ENCODE results near the gene RYR3. TPM values are rescaled to one million over a fixed set of nuclear protein-coding genes. Genes with fewer than 3 reads are reported as not detected.

RYR3 gene
- total RNA-seq, 2 experiments from 2014 or later, result not detected

DNA sequence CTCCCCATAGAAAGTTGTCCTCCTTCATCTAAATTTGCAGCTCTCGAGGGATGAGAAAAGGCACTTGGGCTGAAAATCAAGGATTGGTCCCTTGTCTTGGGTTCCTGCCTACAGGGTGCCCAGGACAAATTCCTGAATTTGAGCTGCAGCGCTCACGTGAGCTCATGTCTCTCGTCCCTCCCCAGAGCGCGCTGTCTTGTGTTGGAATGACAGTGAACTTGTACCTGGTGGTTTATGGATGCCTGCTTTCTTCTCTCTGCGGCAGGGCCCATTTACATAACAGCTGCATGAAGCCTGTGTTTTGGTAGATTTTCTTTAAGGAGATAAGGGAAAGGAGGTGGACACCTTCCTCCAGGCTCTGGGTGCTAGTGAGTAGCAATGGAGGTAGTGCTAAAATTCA is 4.3 kb downstream of the RYR3 start:
- ChIA-PET CTCF (no interaction called here), POLR2A (no interaction called here)

DNA sequence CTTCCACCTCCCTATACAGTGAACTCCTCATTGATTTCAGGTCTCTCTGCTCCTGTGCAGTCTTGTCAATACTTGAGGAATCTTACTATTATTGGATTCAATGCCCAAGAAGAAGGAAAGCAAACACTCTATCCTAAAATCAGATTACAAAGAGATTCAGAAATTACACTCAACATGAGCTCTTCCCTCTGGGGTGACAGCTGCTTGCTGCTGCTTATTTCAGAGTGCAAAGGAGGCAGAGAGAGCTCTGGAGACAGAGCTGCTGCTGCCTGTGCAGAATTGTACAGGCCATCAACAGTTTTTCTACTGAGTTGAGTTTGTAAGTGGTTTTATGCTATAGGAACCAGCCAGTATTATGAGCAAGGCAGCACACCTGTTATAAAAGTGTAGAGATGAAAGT is 7.1 kb downstream of the RYR3 start:
- CTCF ChIA-PET, result no interaction called here
- POLR2A ChIA-PET, result no interaction called here

DNA sequence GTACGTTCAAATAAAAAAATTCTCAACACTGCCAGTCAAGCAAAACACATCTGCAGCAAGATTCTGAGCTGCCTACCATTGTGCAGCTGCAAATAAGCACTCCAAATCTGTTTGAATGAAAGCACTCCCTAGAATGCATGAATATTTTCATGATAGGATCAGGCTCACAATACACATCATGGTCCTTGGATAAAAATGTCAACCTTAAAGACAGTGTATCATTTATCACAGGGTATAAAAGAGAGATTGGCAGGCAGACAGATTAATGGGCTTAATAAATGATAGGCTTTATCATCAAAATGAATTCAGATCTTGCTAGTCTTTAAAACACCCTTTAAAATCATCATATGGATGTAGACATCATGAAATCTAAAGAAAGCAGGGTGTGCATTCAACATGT is 9.2 kb downstream of the RYR3 start:
- CTCF ChIA-PET, result no interaction called here

DNA sequence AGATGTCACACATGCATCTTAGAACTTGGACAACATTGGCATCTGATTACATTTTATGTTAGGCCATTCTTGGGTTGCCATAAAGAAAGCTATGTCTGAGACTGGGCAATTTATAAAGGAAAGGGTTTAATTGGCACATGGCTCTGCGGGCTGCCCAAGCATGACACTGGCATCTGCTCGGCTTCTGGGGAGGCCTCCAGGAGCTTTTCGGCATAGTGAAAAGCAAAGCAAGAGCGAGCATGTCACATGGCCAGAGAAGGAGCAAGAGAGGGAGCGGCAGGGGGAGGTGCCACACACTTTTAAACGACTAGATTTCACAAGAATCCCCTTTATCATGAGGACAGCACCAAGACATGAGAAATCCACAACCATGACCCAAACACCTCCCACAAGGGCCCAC is 11.3 kb downstream of the RYR3 start:
- CTCF ChIA-PET, result no interaction called here
- POLR2A ChIA-PET, result no interaction called here

More for the DNA sequence above, 9.2 kb downstream of the RYR3 start:
- POLR2A ChIA-PET, result no interaction called here

DNA sequence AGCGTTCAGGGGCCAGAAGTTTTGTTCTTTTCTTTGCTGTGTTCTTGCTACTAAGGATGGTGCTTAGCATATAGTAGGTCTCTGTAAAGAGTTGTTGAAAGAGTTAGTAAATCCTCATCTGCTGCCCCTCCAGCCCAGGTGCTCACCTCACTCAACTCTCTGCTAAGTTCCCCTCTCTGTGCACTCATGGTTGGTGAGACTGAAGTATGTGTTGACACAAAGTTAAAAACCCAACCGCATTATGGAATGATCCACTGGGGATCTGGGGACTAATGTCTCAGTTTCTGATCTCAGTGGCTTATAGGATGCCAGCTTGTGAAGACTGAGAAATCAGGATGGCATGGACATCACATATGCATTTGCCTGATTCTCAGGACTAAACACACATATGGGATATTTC is 13.8 kb downstream of the RYR3 start:
- POLR2A ChIA-PET, result no interaction called here
- CTCF ChIA-PET, result no interaction called here

DNA sequence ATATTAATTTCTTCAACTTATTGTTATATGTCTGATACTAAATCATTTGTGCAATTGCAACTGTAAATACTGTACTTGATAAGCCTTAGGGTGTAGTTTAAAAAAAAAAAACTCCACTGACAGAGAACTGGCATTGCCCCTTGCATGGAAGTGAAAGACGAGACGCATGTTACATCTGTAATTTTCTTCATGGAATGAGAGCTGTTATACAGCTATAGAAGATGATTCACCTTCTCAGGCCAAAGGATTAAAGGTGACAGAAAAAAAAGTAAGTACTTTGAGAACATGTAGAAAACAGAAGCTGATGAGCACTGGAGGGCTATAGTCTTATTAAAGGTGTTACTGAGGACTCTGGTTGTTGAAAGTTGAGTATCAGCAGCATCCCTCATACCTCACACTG is 16.1 kb downstream of the RYR3 start:
- CTCF ChIA-PET, result no interaction called here
- POLR2A ChIA-PET, result no interaction called here

DNA sequence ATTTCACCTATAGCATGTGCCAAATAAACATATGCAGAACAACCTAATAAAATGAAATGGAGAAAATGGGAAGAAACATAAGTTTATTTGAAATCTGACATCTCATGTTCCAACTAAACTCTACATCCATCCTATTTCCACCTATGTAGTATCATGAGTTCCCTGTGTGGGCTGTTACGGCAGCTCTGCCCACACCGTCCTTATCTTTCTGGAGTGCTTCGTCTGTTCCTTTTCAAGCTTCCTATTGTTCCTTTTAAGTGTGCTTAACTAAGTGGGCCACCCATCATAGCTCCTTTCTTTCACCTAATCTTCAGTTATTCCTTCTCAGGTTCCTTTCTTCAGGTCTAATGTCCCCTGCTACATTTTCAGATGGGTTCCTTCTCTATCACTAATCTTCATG is 17.3 kb downstream of the RYR3 start:
- CTCF ChIA-PET, result no interaction called here
- POLR2A ChIA-PET, result no interaction called here

DNA sequence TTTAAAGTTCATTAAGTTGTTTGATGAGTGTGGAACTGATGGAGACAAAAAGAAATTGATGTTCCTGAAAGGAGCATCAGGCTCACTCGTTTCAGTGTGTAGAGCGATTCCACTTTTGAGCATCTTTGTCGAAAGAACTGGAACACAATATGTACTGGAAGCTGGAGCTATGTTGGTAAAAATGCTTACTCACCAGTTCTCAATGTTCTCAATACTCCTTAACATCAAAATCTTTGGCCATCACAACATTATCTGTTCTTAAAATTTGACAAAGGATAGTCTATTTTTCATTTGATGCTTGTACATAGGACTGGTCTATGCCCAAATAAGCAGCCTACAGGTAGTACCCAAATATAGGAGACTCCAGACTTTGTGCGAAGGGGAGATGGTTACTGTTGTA is 18.7 kb downstream of the RYR3 start:
- ChIA-PET POLR2A (no interaction called here), CTCF (no interaction called here)

DNA sequence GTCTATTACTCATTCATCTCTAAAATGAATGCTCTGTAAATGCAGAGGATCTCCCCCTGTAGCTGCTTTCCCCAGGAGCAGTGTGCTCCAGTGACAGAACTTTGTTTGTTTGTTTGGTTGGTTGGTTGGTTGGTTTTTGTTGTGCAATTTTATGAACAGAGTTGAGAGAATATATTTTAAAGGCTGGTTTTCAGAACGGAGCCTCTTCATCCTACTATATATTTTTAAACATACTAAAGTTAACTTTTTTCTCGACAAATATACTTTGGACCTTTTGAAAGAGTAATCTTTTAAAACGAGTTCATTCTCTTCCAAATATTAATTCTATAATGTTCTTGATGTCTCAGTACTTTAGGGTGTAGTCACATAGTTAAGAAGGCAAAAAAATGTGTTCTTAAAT is 20.2 kb downstream of the RYR3 start:
- ChIA-PET CTCF (no interaction called here), POLR2A (no interaction called here)

DNA sequence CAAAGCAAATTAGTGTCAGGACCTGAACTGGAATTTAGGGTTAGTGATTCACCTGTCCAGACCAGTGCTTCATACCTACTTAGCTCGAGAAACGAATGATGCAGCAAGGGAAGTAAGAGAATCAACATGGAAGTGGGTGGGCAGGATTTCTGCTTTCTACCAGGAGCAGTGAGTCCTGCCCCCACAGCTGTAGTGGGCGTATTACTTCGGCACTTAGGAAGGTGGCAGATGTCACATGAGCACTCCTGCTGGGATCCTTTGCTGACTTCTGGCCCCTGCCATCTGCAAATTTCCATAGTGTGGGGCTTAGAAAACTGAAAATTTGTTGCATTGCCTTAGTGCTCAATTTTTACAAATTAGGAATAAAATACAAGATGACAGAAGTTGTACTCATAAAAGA is 31.2 kb downstream of the RYR3 start:
- CTCF ChIA-PET, result no interaction called here
- POLR2A ChIA-PET, result no interaction called here

DNA sequence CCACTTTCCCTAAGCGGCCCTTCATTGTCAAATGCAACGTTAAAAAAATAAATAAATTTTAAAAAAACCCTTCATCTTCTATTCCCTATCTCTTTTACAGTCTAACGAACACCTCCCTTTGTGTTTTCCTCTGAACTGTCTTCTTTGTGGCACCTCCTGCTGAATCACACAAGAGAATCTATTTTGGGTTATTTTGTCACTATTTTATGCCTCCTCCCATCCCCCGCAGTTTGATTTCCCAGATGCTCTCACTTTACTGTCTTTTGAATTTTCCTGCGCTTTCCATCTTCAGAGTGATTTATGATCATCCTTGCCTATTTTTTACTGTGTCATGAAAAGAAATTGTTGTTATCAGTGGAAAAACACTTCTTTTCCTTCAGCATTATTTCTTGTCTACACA is 32.5 kb downstream of the RYR3 start:
- POLR2A ChIA-PET, result no interaction called here
- CTCF ChIA-PET, result no interaction called here

DNA sequence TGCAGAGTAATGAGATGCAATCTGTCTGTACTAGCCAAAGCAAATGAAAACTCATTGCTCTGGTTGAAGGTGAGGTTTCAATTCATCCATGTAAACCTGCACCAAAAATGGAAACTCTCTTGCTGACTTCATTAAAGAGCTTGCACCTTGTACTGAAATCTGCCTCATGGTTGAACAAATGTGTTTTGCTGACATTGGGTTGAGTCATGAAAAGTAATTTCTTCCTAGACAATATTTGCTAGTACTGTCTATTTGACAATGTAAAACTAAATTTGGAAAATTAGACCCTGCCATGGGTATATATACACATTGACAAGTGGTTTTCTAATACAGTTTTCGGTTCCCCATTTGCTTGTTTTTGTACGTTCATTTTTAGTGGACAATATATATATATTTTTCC is 33.3 kb downstream of the RYR3 start:
- POLR2A ChIA-PET, result no interaction called here
- CTCF ChIA-PET, result no interaction called here

DNA sequence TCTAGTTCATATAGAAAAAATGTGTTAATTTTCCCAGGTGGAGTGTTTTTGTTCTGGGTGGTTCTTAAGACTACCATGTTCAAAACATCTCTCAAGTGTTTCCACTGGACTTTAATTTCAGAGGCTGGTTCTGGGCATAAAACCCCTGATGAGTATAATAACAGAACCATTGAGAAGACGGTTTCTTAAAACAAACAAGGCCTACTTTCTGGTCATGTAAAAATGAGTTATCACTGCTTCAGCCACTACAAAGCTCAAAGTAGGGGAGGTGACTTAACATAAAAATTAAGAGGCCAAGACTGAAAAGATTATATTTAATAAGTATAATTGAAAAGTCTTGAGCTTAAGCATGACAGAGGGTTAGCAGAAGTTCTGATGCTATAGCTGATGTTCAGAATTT is 33.8 kb downstream of the RYR3 start:
- ChIA-PET POLR2A (no interaction called here), CTCF (no interaction called here)

DNA sequence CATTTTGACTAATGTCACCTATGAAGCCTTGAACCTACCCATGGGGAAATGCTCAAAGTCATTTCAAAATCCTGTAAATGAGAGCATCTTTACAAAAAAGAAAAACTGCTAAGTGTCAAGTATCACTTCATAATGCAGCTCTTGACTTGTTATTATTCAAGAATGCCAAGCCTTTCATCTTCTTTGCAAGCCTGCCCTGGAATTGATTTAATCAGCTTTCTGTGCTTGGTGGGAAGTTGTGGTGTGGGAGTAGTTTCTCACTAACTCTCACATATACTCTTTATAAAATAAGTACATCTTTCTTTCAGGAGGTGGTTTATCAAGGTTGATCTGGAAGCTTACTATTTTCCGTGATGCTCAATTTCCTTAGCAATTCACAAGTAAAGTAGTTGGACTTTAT is 43.6 kb downstream of the RYR3 start:
- CTCF ChIA-PET, result no interaction called here

DNA sequence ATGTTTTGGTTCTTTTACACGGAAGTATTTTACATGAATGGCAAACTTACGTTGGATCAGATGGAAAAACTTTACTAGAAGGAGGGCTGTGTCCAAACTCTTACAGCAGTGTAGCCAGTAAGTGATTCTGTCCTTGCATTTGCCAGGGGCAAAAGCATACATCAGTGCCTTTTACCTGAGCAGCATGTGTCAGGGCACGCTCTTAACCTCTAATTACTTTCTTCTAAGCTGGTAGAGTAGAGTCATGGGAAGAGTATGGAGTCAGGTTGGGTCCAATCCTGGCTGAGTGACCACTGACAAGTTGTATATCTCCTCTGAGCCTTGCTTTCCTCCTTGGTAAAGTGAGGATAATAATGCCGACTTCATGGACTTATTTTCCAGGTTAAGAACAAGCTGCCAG is 47.1 kb downstream of the RYR3 start:
- CTCF ChIA-PET, result no interaction called here
- POLR2A ChIA-PET, result no interaction called here

More for the DNA sequence above, 43.6 kb downstream of the RYR3 start:
- POLR2A ChIA-PET, result no interaction called here

DNA sequence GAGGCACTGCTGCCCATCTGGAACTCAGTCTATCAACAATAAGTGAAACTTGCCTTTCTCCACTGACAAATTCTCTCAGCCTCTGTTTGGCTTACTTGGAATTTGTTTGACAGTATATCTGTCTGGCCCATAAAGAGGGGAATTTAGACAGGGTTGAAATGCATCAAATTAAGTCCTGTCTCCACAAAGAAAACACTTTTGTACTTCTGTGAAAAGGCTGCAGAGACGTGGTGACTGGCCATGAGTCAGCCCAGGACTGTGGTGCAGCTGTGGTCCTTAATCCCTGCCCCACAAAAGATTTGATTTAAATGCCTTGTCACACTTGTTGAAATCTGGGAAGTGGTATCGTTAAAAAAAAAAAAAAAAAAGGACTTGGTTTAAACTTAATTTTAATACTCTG is 47.5 kb downstream of the RYR3 start:
- CTCF ChIA-PET, result no interaction called here
- POLR2A ChIA-PET, result no interaction called here

DNA sequence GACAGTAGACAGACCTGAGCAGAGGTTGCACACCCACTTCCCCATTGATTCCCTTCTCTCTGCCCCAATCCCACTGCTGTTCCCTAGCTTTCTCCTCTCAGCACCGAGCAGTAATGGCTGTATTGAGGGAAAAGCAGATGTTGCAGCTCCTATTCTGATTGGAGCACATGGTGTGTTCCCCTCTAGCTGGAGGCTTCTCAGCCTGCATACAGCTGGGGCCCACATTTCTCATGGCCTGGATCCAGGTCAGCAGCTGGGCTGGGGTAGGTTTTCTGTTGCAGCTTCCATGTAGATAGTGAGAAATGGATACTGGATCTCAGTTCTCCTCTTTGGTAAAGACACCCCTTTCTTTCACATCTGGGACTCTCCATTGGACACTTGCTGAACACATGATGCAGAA is 50.1 kb downstream of the RYR3 start:
- CTCF ChIA-PET, result no interaction called here
- POLR2A ChIA-PET, result no interaction called here

DNA sequence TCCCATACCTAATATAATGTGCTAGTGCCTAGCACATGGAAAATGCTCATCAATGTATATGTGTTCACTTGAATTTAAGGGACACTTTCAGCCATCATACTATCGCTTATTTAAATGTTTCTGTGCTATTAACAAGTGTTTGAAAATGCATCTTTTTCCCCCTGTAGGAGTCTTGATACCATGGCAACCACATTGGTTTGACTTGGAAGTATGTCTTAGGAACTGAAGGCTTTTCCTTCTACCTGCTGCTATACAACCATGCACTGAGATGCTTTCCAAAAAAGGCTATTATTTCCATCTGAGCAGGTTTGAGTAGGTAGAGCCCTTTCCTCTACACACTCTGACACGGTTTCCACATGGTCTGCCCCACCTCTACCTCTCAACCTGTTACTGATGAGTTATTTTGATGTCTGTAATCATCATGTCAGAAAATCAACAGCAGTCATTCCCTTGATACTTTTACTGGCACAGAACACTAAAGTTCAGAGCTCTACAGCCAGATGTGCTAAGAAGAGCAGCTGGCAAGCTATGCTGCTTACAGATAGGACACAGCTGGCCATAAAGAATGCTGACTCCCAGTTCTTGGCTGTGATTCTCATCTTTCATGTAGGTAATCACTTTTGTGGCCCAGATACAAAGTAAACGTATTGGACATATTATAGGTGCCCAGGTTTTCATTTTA is 59.3 kb downstream of the RYR3 start:
- ChIA-PET CTCF (no interaction called here), POLR2A (no interaction called here)

DNA sequence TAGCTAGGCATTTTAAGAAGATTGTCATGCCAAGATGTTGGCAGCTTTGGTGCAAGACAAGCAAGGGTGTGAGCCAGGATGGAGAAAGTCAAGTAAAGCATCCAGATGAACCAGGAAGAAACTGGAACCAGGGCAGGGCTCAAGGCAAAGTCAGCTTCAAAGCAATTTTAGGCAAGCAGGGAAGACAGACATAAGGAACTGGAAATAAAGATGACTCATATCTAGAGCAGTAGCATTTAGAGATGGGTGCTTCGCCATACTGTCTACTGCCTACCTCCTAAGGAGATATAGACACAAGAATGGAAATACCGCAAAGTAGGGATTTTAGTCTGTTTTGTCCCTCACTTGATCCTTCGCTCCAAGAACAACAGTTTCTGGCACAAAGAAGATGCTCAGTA is 59.9 kb downstream of the RYR3 start:
- POLR2A ChIA-PET, result no interaction called here
- CTCF ChIA-PET, result no interaction called here

DNA sequence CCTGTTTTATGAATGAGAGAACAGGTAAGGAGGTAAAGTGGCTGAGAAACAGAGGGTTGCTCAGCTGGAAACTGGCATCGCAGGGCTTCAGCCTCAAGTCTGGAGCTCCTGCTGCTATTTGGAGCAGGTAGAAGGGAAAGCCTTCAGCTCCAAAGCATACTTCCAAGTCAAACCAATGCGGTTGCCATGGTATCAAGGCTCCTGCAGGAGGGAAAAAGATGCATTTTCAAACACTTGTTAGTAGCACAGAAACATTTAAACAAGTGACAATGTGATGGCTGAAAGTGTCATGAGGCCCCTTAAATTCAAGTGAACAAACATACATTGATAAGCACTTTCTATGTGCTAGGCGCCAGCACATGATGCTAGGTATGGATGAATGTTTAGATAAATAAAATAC is 60.4 kb downstream of the RYR3 start:
- CTCF ChIA-PET, result no interaction called here
- POLR2A ChIA-PET, result no interaction called here

DNA sequence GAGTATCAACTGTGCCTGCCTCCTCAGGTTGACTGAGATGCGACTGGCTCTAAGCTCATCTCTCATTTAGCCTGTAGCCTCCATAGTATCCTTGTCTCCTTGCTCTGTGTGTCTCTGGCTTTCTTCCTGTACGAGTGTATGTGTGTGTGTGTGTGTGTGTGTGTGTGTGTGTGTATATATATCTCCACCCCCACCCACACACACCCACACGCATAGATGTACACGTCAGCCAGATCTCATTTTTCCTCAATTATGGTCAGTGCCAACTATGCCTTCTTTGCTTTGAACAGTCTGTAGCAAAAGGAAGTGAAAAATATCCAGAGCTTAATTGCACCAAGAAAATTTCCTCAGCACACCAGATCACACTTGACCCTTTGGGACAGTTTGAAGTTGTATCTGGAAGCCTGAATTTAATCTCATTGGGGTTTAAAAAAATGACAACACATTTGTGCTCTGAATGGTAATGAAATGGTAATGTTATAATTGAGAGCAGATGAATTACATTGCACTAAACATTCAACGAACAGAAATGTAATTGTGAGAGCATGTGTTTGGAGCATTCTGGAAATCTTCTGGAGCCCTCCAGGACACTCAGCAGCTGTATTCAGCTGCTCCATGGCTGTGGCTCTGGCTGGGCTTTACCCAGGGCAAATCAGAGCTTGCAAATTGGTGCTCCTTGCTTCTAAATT is 63.6 kb downstream of the RYR3 start:
- CTCF ChIA-PET, result interaction anchor here (0.9 kb wide), 1 partner anchor 329 kb away, joined by 3 read pairs; no protein-coding TSS in a partner anchor

DNA sequence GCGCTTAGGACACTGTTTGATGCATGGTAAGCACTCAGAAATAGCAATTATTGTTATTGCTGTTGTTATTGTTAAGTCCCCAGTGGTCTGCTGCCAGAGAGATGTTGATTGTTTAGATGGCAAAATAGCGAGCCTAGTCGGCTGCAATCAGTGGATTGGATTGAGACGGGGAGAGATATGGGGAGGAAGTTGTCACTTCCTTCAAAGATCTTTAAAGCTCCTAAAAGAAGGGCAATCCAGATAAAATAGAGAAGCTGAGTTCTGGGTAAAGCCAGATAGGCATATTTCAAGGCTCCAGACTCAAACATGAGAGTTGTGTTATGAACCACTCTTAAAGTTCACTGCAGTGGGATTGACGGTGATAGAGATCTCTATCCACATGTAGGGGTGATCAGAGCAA is 64.5 kb downstream of the RYR3 start:
- POLR2A ChIA-PET, result no interaction called here
- CTCF ChIA-PET, result no interaction called here

More for the DNA sequence above, 63.6 kb downstream of the RYR3 start:
- POLR2A ChIA-PET, result no interaction called here
